AG10803 (cell line): ENCODE measurements around the gene CHRND.
"Not testable (repeated sequence)": the region's sequence is repeated elsewhere in the genome, so short reads cannot be mapped to it uniquely, and the experiment has no call there.

ENCODE experiments used
- DNase-seq: peaks from one replicate; pipeline ENCODE4 v3.0.0; 2010; ENCODE audit warnings: low read depth
- H3K4me3 ChIP-seq: 2 replicates; pipeline ENCODE4 v1.5.1; 2011; ENCODE audit warnings: mild to moderate bottlenecking, low read length, control low read depth
- CTCF ChIP-seq: conservative IDR thresholded peaks from 2 replicates; pipeline ENCODE4 v1.5.1; 2011; ENCODE audit warnings: mild to moderate bottlenecking, low read length, control low read depth, inconsistent platforms

Gene CHRND

GRCh38 chr2:232532419-232532818 is 6.5 kb downstream of the CHRND start:
- DNase-seq: no peak
- no peak overlapping the region for H3K4me3 ChIP-seq
- TF ChIP-seq CTCF: no peak

- DNase-seq, H3K4me3 ChIP-seq: not testable (repeated sequence)
These were observed 6.9 kb downstream of the CHRND start for GRCh38 chr2:232532821-232533220.

GRCh38 chr2:232533944-232534710 is 8.2 kb downstream of the CHRND start:
- no peak for DNase-seq
- H3K4me3 ChIP-seq: no peak overlapping the region
- no peak for TF ChIP-seq CTCF

- TF ChIP-seq CTCF: no peak
- H3K4me3 ChIP-seq: no peak overlapping the region
- no peak for DNase-seq
These were observed 9.1 kb downstream of the CHRND start for GRCh38 chr2:232534940-232535651.

GRCh38 chr2:232535761-232536530 is 10.0 kb downstream of the CHRND start:
- no peak for DNase-seq
- no peak for TF ChIP-seq CTCF
- H3K4me3 ChIP-seq: no peak overlapping the region

- DNase-seq: no peak
- peak; percentile 12; the same call in 1 of the 2 replicates for TF ChIP-seq CTCF
- no peak overlapping the region for H3K4me3 ChIP-seq
These were observed 11.1 kb downstream of the CHRND start for GRCh38 chr2:232537079-232537478.

- H3K4me3 ChIP-seq: no peak overlapping the region
- DNase-seq: no peak
- no peak for TF ChIP-seq CTCF
These were observed 11.5 kb downstream of the CHRND start for GRCh38 chr2:232537499-232537898.
